Esophagus squamous epithelium (tissue), 5 donors: ENCODE data around the gene CHFR. TPM values are rescaled to one million over a fixed set of nuclear protein-coding genes. Genes with fewer than 3 reads are reported as not detected.
"Not testable (repeated sequence)": the region's sequence is repeated elsewhere in the genome, so short reads cannot be mapped to it uniquely, and the experiment has no call there.

Source experiments
- DNase-seq: peaks from one replicate; lab custom pipeline; 2025; lab: John Stamatoyannopoulos, UW
- H3K27ac ChIP-seq, 4 donors: fragments of 200-600 bp; sonication (generic); one replicate each; pipeline ENCODE4 v1.5.1; 2016 to 2019; ENCODE audit warnings: mild to moderate bottlenecking in 1 of 4
- H3K27me3 ChIP-seq, 4 donors: fragments of 200-600 bp; sonication (generic); 1 replicate in 3 of 4; 2 replicates in 1 of 4; pipeline versions ENCODE4 v1.5.1 to v1.6.0; 2017 to 2021; ENCODE audit warnings: antibody characterized with exemption in 1 of 4
- H3K36me3 ChIP-seq, 3 donors: fragments of 200-600 bp; sonication (generic); one replicate each; pipeline ENCODE4 v1.5.1; 2016 to 2019
- H3K4me1 ChIP-seq, 3 donors: fragments of 200-600 bp; sonication (generic); one replicate each; pipeline ENCODE4 v1.5.1; 2017 to 2019
- H3K4me3 ChIP-seq, 4 donors: fragments of 200-600 bp; sonication (generic); 1 replicate in 3 of 4; 2 replicates in 1 of 4; pipeline ENCODE4 v1.5.1; 2016 to 2019; ENCODE audit warnings: mild to moderate bottlenecking in 2 of 4, moderate library complexity in 1 of 4
- H3K9me3 ChIP-seq, 3 donors: fragments of 200-600 bp; sonication (generic); one replicate each; pipeline ENCODE4 v1.5.1; 2016 to 2019
- POLR2A ChIP-seq, 4 donors: fragments of 450-650 bp; IDR thresholded peaks; one replicate each; pipeline ENCODE4 v1.6.1; 2017; ENCODE audit warnings: antibody characterized with exemption in 4 of 4, mild to moderate bottlenecking in 4 of 4, moderate library complexity in 3 of 4
- WGBS, 2 donors: methylation state at CpG; one replicate each; pipeline ENCODE4 v1.1.5; 2018; 5-methylcytosine and 5-hydroxymethylcytosine counted together
- intact Hi-C: fragments of 100-400 bp; cut with DNase I; formaldehyde crosslinking; loops from one replicate; pipeline ENCODE4 v1.15.0; 2022
- total RNA-seq, 4 donors: library from RNA; depleted of rRNA; stranded (reverse); fragments of >200 nt; gene quantifications; one replicate each; pipeline ENCODE4 v1.1.0, GENCODE V29; 2016
- TF ChIP-seq, protein P1 (sequence below), 6 experiments: fragments of 450-650 bp in 4 of 6; fragments of 200-600 bp in 2 of 6; sonication (generic) in 2 of 6; IDR thresholded peaks; one replicate each; pipeline ENCODE4 v1.5.1; 2016 to 2019; ENCODE audit warnings: antibody characterized with exemption in 6 of 6, mild to moderate bottlenecking in 4 of 6, moderate library complexity in 4 of 6
- donor health status: DM: yes; HTN: yes; CAD: no.

CHFR gene
- total RNA-seq, 4 donors from 2014 or later, result 19.0 to 37.9 (median 35.8) TPM

DNA sequence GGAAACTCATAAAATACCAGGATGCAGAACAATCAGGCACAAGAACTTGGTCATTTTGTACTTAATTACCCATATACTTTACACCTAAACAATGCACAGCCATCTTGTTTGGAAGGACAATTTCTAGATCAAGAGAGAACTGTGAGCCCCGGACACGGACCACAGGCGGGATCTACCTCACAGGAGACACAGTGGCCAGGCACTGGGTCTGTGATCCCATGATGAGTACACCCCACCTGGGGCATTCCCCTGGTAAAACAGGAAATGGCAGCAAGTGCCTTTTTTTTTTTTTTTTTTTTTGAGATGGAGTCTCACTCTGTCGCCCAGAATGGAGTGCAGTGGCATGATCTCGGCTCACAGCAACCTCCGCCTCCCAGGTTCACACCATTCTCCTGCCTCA is 74.0 kb downstream of the CHFR start:
- H3K27me3 ChIP-seq, result no peaks in the 10 kb centered on the region
- no peaks in the 10 kb centered on the region for H3K9me3 ChIP-seq
- intact Hi-C loops, result no loop called here
- no peak overlapping the region for H3K4me3 ChIP-seq
- no peak for TF ChIP-seq POLR2A (IDR thresholded peaks at IDR 0.05)
- TF ChIP-seq, protein P1, sequence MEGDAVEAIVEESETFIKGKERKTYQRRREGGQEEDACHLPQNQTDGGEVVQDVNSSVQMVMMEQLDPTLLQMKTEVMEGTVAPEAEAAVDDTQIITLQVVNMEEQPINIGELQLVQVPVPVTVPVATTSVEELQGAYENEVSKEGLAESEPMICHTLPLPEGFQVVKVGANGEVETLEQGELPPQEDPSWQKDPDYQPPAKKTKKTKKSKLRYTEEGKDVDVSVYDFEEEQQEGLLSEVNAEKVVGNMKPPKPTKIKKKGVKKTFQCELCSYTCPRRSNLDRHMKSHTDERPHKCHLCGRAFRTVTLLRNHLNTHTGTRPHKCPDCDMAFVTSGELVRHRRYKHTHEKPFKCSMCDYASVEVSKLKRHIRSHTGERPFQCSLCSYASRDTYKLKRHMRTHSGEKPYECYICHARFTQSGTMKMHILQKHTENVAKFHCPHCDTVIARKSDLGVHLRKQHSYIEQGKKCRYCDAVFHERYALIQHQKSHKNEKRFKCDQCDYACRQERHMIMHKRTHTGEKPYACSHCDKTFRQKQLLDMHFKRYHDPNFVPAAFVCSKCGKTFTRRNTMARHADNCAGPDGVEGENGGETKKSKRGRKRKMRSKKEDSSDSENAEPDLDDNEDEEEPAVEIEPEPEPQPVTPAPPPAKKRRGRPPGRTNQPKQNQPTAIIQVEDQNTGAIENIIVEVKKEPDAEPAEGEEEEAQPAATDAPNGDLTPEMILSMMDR (IDR thresholded peaks at IDR 0.05), result no peak
- no peak for DNase-seq
- H3K4me1 ChIP-seq, result no peaks in the 10 kb centered on the region
- H3K27ac ChIP-seq, result no peak overlapping the region
- 86 to 90% methylated on average over 6 of the region's 6 CpGs for WGBS, 2 donors
- H3K36me3 ChIP-seq, result peaks cover 28 to 92% (median 60%) of the 10 kb centered on the region in 3 donors

DNA sequence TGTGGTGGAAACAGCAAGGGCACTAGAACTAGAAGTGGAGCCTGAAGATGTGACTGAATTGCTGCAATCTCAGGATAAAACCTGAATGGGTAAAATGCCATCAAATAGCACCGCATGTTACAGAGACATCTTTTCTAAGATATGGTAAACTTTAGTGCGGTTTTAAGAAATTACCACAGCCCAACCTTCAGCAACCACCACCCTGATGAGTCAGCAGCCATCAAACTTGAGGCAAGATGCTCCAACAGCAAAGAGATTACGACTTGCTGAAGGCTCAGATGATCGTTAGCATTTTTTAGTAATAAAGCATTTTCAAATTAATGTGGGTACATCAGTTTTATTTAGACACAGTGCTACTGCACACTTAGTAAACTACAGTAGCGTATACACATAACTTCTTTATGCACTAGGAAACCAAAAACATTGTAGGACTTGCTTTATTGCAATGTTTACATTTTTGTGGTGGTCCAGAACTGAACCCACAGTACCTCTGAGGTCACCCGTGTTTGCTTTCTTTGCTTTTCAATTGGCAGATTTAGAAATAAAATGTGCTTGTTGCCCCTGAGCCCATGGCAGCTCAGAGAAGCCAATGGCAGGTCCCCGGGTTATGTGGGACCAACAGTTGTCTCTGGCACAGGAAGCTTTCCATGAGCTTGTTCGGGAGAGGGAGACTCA is 74.6 kb downstream of the CHFR start:
- no peaks in the 10 kb centered on the region for H3K27me3 ChIP-seq
- no peak overlapping the region for H3K27ac ChIP-seq
- DNase-seq, result no peak
- no peaks in the 10 kb centered on the region for H3K4me1 ChIP-seq
- intact Hi-C loops, result no loop called here
- peaks cover 34 to 92% (median 58%) of the 10 kb centered on the region in 3 donors for H3K36me3 ChIP-seq
- H3K9me3 ChIP-seq, result no peaks in the 10 kb centered on the region
- 87 to 91% methylated on average over 7 to 8 of the region's 8 CpGs for WGBS, 2 donors
- no peak overlapping the region for H3K4me3 ChIP-seq
- TF ChIP-seq POLR2A (IDR thresholded peaks at IDR 0.05), result no peak
- TF ChIP-seq, protein P1 (IDR thresholded peaks at IDR 0.05), result no peak

DNA sequence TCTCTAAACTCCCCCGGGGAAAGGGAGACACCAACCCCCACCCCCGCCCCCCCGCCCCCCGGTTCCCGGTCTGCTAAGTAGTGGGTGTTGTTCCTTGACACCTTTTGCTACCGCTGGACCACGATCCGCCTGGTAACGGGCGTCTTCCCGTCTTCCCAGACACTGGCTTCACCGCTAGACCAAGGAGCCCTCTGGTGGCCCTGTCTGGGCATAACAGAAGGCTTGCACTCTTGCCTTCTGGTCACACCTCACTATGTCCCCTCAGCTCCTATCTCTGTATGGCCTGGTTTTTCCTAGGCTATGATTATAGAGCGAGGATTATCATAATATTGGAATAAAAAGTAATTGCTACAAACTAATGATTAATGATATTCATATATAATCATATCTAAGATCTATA is 78.0 kb downstream of the CHFR start:
- H3K4me1 ChIP-seq, intact Hi-C loops, H3K27me3 ChIP-seq, H3K4me3 ChIP-seq, DNase-seq, H3K9me3 ChIP-seq, H3K27ac ChIP-seq: not testable (repeated sequence)
- TF ChIP-seq, protein P1 (IDR thresholded peaks at IDR 0.05), result peak in 3 of 6 experiments; percentile 14 to 40 (median 19)
- WGBS, 2 donors, result 56 to 86% methylated on average over 5 of the region's 13 CpGs
- peaks cover 28 to 98% (median 45%) of the 10 kb centered on the region in 3 donors for H3K36me3 ChIP-seq

DNA sequence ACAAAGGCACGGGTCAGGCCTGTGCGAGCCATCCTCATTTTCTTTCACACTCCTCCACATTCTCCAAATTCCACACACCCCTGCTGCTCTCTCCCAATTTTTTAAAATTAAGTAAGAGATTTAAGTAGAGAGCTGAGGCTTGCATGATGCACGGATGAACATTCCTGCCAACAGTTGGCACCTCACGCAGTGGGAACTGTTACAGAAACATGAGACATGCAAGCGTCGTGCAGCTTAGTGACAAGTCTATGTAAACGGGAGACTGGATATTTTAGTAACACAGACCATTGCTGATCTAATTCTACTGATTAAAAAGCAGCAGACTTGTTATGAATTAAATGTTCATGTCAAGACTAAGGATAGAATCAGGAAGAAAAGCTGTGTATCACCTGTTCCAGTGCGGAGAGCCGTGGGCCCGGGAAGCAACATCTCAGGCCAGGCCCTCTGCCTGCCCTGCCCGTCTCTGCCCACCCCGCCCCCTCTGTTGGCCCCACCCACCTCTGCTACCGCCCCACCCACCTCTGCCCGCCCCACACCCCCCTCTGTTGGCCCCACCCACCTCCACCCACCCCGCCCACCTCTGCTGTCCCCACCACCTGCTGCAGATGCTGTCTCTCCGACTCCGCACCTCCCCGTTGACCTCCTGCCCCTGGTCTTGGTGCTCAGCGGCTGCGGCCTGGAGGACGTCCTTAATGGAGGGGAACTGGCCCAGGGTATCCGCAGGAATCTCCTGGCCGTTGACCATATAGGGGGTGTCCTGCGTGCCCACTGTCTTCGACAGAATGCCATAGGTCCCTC is 79.9 kb downstream of the CHFR start:
- DNase-seq, result no peak
- Histone ChIP-seq H3K4me1 (no peaks in the 10 kb centered on the region), H3K9me3 (no peaks in the 10 kb centered on the region), H3K4me3 (no peak overlapping the region), H3K36me3 (peaks cover 29 to 98% (median 47%) of the 10 kb centered on the region in 3 donors), H3K27me3 (no peaks in the 10 kb centered on the region), H3K27ac (no peak overlapping the region)
- 83 to 84% methylated on average over 11 to 12 of the region's 25 CpGs for WGBS, 2 donors
- TF ChIP-seq, protein P1 (IDR thresholded peaks at IDR 0.05), result no peak
- TF ChIP-seq POLR2A (IDR thresholded peaks at IDR 0.05), result no peak
- intact Hi-C loops, result no loop called here

DNA sequence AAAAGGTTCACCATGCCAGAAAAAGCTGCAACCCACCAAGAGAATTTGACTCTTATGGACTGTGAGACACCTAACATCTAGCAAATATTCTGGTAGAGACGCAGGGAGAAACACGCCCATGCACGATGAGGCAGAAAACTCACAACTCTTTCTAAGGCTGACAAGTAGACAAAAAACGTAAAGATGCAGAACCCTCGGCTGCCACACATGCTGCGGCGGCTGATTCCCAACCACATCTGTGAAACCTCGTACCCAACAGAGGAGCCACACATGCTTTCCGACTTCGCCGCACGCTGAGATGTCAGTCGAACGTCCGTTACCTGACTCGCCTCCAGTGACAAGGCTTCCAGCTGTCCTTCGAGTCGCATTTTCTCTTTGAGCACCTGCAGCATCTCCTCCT is 80.5 kb downstream of the CHFR start:
- TF ChIP-seq, protein P1 (IDR thresholded peaks at IDR 0.05), result no peak
- TF ChIP-seq POLR2A (IDR thresholded peaks at IDR 0.05), result no peak
- no peak for DNase-seq
- 86 to 89% methylated on average over 18 of the region's 18 CpGs for WGBS, 2 donors
- H3K4me3 ChIP-seq, result no peak overlapping the region
- no peaks in the 10 kb centered on the region for H3K9me3 ChIP-seq
- no peaks in the 10 kb centered on the region for H3K27me3 ChIP-seq
- H3K4me1 ChIP-seq, result no peaks in the 10 kb centered on the region
- peaks cover 33 to 98% (median 49%) of the 10 kb centered on the region in 3 donors for H3K36me3 ChIP-seq
- intact Hi-C loops, result no loop called here
- H3K27ac ChIP-seq, result no peak overlapping the region
